GM18502 (cell line): ENCODE data around the gene FAM89B.

ENCODE experiments used
- ATAC-seq: cut with Tn5 transposase; IDR thresholded peaks from one replicate; pipeline ENCODE4 v1.9.1; 2021; ENCODE audit warnings: mild to moderate bottlenecking; ENCODE audit not compliant: unreplicated experiment, poor library complexity

Gene FAM89B

DNA sequence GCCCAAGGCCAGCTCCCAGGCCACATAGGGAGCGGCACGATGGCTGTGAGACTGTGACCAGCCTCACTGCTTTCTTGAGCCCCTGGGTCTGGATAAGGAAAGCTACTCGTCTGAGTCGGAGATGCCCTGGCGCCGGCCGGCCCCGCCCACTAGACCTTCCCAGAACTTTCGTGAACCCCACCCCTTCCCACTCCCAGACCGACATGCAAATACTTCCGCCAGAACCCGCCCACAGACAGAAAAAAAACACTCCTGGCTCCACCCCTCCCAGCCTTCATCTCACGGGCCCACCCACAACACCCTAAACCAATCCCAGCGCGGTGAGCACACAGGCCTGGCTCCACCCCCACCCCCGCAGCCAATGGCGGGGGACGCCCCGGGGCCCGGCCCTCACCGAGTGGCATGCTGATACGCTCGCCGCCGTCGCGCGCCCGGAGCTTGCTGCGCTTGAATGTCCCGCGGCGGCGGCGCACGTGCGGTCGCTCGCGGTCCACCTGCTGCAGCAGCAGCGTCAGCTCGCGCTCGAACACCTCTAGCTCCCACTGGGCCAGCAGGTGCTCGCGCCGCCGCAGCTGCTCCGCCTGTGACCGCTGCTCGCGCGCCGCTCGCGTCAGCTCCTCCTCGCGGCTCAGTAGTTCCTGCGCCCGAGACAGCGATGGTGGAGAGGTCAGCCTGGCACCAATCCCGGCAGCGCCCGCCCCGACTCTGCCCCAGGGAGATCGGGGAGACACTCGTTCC is 34.7 kb downstream of the FAM89B start:
- ATAC-seq: no peak

- no peak for ATAC-seq
Measured at GRCh38 chr11:65607614-65608426, 35.5 kb downstream of the FAM89B start.

DNA sequence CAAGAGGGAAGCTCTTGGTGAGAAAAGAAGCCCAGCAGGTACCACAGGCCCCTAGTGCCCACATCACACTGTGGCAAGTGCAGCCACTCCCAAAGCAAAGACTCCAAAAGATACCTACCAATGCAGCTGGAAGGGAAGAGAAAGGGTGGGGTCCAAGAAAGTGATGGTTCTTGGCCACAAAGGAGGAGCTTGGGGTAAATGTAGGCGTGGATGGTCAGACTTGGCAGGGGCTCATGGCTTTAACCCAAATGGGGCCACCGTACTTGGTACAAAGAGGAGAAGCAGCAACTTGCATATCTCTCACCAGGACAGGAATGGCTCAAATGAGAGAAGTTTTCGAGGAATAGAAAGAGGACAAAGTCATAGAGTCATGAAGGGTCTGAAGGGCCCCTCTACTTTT is 36.9 kb downstream of the FAM89B start:
- no peak for ATAC-seq

GRCh38 chr11:65609665-65610064 is 37.3 kb downstream of the FAM89B start:
- no peak for ATAC-seq

DNA sequence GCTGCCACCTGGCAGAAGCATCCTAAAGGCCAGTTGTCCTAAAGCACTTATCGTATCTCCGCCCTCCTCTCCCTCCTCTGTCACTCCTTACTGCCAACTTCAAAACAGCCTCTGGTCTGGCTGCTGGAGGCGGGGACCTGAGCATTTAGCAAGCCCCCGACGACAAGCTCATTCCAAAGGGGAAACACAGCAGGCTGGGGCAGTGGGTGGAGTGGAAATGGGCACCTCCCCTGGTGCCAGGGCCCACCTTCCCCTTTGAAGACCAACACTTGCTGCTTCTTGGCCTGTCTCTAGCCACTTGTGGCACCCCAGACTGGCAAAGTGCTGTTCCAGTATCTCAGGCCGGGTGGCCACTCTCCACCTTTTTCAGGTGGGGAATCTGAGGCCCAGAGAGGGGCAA is 38.1 kb downstream of the FAM89B start:
- no peak for ATAC-seq

DNA sequence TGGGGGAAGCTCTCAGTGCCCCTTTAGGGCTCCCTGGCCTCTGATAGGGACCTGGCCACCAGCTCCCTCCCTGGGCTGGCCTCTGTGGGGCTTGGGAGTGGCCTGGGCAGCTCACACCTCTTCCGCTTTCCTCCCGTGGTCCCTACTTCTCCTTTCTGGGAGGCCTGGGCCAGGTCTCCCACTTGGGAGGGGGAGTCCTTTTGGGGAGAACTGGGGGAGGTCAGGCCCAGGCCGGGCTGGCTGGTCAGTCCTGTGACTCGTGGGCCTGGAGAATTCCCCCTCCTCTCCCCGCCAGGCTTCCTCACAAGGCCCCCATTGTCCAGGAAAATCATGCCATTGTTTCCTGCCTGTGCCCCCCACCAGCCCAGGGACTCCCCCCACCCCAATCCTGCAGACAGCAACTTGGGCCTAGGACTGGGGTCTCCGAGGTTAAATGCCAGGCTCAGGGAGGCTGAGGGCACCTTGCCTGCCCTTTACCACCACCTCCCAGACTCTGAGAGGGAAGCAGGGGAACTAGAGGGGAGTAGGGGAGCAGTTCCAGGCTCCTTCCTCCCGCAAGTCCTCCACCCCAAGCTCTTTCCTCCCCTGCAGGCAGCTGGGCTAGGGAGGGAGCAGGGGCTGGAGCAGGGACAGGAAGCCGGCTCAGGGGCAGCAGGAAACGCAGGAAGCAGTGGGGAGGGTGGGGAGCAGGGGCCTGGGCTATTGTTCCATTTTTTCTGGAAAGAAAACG is 38.9 kb downstream of the FAM89B start:
- ATAC-seq: no peak

DNA sequence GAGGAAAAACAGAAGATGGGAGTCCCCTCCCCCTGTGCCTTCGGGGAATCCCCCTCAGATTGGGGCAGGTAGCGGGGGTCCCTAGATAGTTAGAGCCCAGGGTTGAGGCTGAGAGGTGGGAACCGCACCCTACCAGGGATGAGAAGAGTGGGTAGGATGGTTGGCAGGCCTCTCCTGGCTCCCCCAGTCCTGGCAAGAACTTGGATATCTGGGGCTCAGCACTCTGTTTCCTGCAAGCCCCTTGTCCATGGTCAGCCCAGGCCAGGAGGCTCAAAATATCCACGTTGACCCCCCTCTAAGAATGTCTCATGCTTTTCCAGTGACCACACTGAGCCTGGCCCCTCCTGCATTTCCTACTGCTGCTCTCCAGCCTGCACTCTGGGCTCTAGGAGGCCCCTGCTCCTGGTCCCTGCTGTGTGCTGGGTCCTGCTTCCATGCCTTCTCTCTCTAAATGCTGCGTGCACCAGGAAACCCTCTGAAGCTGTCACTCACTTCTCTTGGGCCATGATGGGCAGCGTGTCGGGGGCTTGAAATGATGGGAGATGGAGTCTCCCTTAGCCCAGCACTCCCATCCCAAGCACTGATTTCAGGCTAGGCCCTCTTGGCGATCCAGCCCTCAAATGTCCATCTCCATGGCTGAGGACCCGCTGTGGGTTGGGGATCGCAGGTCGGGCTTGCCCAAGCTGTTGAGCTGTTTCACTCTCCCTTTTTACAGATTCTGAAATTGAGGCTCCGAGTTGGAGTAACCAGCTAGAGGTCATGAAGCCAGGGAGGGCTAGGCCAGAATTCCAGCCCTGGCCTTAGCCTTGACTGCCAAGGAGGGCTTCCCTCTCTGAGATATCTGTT is 39.6 kb downstream of the FAM89B start:
- ATAC-seq: no peak

DNA sequence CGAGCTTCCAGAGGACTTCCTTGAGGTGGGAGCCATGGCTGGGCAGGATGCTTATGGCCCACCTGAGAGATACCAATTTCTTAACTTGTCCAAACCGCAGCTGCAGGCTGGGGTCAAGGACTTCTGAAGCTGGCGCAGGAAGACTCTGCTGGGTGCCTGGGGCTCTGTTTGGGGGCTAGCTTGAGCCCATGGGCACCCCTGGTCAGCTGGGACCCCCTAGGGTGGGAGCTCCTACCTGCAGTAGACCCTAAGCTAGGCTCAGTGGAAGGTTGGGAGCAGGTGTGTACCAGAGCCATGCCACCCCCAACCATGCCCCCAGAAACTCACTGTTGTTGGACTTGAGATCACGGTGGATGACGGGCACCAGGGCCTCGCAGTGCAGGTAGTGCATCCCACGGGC is 40.4 kb downstream of the FAM89B start:
- ATAC-seq: no peak

DNA sequence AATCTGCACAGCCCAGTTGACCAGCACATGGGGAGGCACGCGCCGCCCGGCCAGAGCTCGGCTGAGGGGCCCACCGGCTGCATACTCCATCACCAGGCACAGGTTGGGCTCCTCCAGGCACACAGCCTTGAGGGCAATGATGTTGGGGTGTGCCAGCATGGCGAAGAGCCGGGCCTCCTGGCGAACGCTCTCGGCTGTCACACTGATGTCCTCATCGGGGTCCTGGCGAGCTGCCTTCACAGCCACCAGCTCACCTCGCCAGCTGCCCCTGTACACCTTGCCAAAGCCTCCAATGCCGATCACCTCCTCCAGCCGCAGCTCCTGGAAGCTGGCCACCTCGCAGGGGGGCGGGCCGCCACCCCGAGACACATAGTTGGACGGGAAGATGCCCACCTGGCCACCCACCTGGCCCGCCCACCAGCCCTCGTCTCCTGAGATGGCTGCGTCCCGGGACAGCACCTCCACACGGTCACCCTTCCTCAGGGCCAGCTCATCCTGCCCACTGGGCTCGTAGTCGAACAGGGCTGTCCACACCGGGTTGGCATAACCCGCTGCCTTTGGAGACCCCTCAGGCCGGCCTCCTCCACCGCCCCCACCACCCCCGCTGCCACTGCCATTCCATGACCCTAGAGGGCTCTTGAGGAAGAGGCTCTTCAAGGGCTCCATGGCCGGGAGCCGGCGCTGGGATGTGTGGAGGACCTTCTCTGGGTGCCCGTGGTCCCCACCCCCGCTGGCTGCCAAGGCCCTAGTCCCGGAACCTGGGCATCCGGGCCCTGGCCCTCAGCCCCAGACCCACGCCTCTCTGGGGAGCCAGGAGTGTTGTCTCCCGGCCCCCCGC is 41.0 kb downstream of the FAM89B start:
- no peak for ATAC-seq

- peak; percentile 77 for ATAC-seq
Measured at GRCh38 chr11:65615229-65615949, 43.1 kb downstream of the FAM89B start, which contains the start of gene PCNX3. Gene PCNX3, plus strand, starts transcription at chr11:65615776. Its CDS starts 536 bp downstream, at chr11:65616312.

GRCh38 chr11:65615950-65616574 is 43.7 kb downstream of the FAM89B start:
- no peak for ATAC-seq

DNA sequence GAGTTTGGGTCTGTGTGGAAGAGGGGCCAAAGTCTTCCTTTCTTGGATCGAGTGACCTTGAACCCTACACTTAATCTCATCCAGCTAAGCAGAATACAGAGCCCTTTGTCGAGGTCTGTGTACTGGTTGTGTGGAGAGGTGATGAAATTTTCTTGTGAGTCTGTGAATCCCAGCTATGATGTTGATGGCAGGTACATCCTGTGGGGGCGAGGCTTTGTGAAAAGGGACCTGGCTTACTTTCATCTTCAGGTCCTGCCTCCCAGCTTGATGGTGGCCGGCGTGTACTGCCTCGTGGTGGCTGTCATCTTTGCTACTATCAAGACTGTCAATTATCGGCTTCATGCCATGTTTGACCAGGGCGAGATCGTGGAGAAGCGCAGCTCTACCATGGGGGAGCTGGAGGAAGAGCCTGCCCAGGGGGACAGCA is 44.2 kb downstream of the FAM89B start:
- no peak for ATAC-seq

- no peak for ATAC-seq
Measured at GRCh38 chr11:65617136-65617850, 45.0 kb downstream of the FAM89B start.

GRCh38 chr11:65617990-65618751 is 45.8 kb downstream of the FAM89B start:
- ATAC-seq: no peak

DNA sequence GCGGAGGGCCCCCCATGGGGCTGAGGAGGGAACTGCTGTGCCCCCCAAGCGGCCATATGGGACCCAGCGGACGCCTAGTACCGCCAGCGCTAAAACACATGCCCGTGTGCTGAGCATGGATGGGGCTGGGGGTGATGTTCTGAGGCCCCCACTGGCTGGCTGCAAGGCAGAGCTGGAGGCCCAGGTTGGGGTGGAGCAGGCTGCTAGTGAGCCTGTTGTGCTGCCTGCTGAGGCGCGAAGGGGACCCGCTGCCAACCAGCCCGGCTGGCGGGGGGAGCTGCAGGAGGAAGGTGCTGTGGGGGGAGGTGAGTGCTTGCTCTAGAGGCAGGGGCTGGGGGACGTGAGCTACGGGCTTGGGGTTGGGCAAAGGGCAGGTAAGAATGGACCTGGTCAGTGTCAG is 46.4 kb downstream of the FAM89B start:
- ATAC-seq: no peak

- ATAC-seq: no peak
Measured at GRCh38 chr11:65619281-65619928, 47.1 kb downstream of the FAM89B start.
